ENCODE results near the gene ZBTB8OS.

- TF ChIP-seq CTCF (conservative IDR thresholded peaks at IDR 0.05; ENCODE audit: low read depth, low read length) (no peak), EZH2phosphoT487 (IDR thresholded peaks at IDR 0.05; ENCODE audit: borderline replicate concordance, low read length) (no peak), EZH2 (IDR thresholded peaks at IDR 0.05; ENCODE audit: low read length, unreplicated experiment) (no peak)
Observed at GRCh38 chr1:32613472-32613871, 36.9 kb downstream of the ZBTB8OS start.
